Smooth muscle cell (in vitro differentiated cells): ENCODE data around the gene XYLT2. TPM values are rescaled to one million over a fixed set of nuclear protein-coding genes. Genes with fewer than 3 reads are reported as not detected.
"Not testable (repeated sequence)": the region's sequence is repeated elsewhere in the genome, so short reads cannot be mapped to it uniquely, and the experiment has no call there.

Source experiments
- DNase-seq: peaks from one replicate; lab custom pipeline; 2025; ENCODE audit not compliant: unreplicated experiment; lab: John Stamatoyannopoulos, UW
- H2AFZ ChIP-seq: fragments of 200-600 bp; sonication (generic); 2 replicates; pipeline ENCODE4 v1.6.0; 2016; ENCODE audit warnings: antibody characterized with exemption, low read depth, mild to moderate bottlenecking
- H3F3A ChIP-seq: fragments of 200-600 bp; sonication (generic); 2 replicates; pipeline ENCODE4 v1.6.0; 2017; ENCODE audit warnings: antibody characterized with exemption, low read depth
- H3K27ac ChIP-seq: fragments of 200-600 bp; sonication (generic); 2 replicates; pipeline ENCODE4 v1.5.1; 2016; ENCODE audit warnings: low read depth, mild to moderate bottlenecking
- H3K27me3 ChIP-seq: fragments of 200-600 bp; sonication (generic); 2 replicates; pipeline ENCODE4 v1.6.1; 2016; ENCODE audit warnings: low read depth, mild to moderate bottlenecking
- H3K36me3 ChIP-seq: fragments of 200-600 bp; sonication (generic); 2 replicates; pipeline ENCODE4 v1.5.1; 2016; ENCODE audit warnings: low read depth
- H3K4me1 ChIP-seq: fragments of 200-600 bp; sonication (generic); 2 replicates; pipeline ENCODE4 v1.5.1; 2016; ENCODE audit warnings: low read depth
- H3K4me2 ChIP-seq: fragments of 200-600 bp; sonication (generic); 2 replicates; pipeline ENCODE4 v1.6.0; 2016; ENCODE audit warnings: mild to moderate bottlenecking
- H3K4me3 ChIP-seq: fragments of 200-600 bp; sonication (generic); 2 replicates; pipeline ENCODE4 v1.5.1; 2016; ENCODE audit warnings: mild to moderate bottlenecking
- H3K79me2 ChIP-seq: fragments of 200-600 bp; sonication (generic); 2 replicates; pipeline ENCODE4 v1.6.0; 2016; ENCODE audit warnings: low read depth, mild to moderate bottlenecking
- H3K9ac ChIP-seq: fragments of 200-600 bp; sonication (generic); 2 replicates; pipeline ENCODE4 v1.6.0; 2016; ENCODE audit warnings: low read depth
- H3K9me3 ChIP-seq: fragments of 200-600 bp; sonication (generic); replicated peaks from 2 replicates; pipeline ENCODE4 v1.5.1; 2016; ENCODE audit warnings: low read depth
- H4K20me1 ChIP-seq: fragments of 200-600 bp; sonication (generic); 2 replicates; pipeline ENCODE4 v1.6.0; 2016; ENCODE audit warnings: low read depth
- CTCF ChIP-seq: fragments of 200-600 bp; sonication (generic); IDR thresholded peaks from 2 replicates; pipeline ENCODE4 v1.5.1; 2017; ENCODE audit warnings: borderline replicate concordance, mild to moderate bottlenecking, antibody characterized with exemption; ENCODE audit not compliant: insufficient read depth, poor library complexity, severe bottlenecking
- WGBS: methylation state at CpG from one replicate; pipeline ENCODE4 v1.1.7; 2016; ENCODE audit warnings: low lambda C conversion rate; 5-methylcytosine and 5-hydroxymethylcytosine counted together
- polyA plus RNA-seq: library from polyadenylated mRNA; unstranded; fragments of >200 nt; fragmentation: Nextera tagmentation; extraction: Ambion mirVana; gene quantifications from 2 replicates; pipeline ENCODE4 v1.2.1, GENCODE V29; 2016
- total RNA-seq: library from RNA; depleted of rRNA; stranded (reverse); fragments of >200 nt; gene quantifications from 2 replicates; pipeline ENCODE4 v1.2.3, GENCODE V29; 2014

Gene XYLT2
- total and polyA plus RNA-seq, 2 experiments from 2014 or later = 32.3 to 34.3 TPM

- 67% methylated on average over 9 of the region's 9 CpGs for WGBS
- peak overlapping the region; percentile 70 for H2AFZ ChIP-seq
- no peak for DNase-seq
- H3F3A ChIP-seq = no peaks in the 10 kb centered on the region
- H3K4me3 ChIP-seq = peak overlapping the region; percentile 90
- H3K9ac ChIP-seq = no peak overlapping the region
- peak overlapping the region; percentile 94 for H3K4me2 ChIP-seq
- no peak for TF ChIP-seq CTCF
- H3K79me2 ChIP-seq = peaks cover 44% of the 10 kb centered on the region
- peaks cover 38% of the 10 kb centered on the region for H4K20me1 ChIP-seq
- H3K9me3 ChIP-seq = no peaks in the 10 kb centered on the region
- peaks cover 10% of the 10 kb centered on the region for H3K36me3 ChIP-seq
- H3K27ac ChIP-seq = no peak overlapping the region
- no peaks in the 10 kb centered on the region for H3K27me3 ChIP-seq
- no peaks in the 10 kb centered on the region for H3K4me1 ChIP-seq
Observed at GRCh38 chr17:50397919-50398285, 52.0 kb downstream of the XYLT2 start.

GRCh38 chr17:50398672-50399071 is 52.7 kb downstream of the XYLT2 start:
- not testable (repeated sequence) for H3K27ac ChIP-seq, H3K4me2 ChIP-seq, H3K9me3 ChIP-seq, H3K4me3 ChIP-seq, H3F3A ChIP-seq, H3K4me1 ChIP-seq, H3K36me3 ChIP-seq, H3K9ac ChIP-seq, DNase-seq, H2AFZ ChIP-seq, H3K27me3 ChIP-seq
- Histone ChIP-seq H4K20me1 (peaks cover 30% of the 10 kb centered on the region), H3K79me2 (peaks cover 37% of the 10 kb centered on the region)
- 100% methylated on average over 3 of the region's 3 CpGs for WGBS

- 98% methylated on average over 8 of the region's 8 CpGs for WGBS
- H3F3A ChIP-seq, H3K27ac ChIP-seq, H3K4me1 ChIP-seq, H3K4me3 ChIP-seq, H3K27me3 ChIP-seq, H3K36me3 ChIP-seq, DNase-seq, H3K9me3 ChIP-seq, H3K9ac ChIP-seq, H3K4me2 ChIP-seq, H2AFZ ChIP-seq: not testable (repeated sequence)
- Histone ChIP-seq H3K79me2 (peaks cover 28% of the 10 kb centered on the region), H4K20me1 (peaks cover 21% of the 10 kb centered on the region)
Observed at GRCh38 chr17:50399591-50399990, 53.7 kb downstream of the XYLT2 start.

- H3K36me3 ChIP-seq, H3F3A ChIP-seq, H3K4me2 ChIP-seq, H3K4me1 ChIP-seq, H4K20me1 ChIP-seq, H3K4me3 ChIP-seq, H2AFZ ChIP-seq, DNase-seq, H3K9me3 ChIP-seq, H3K9ac ChIP-seq, H3K27me3 ChIP-seq, H3K27ac ChIP-seq, H3K79me2 ChIP-seq: not testable (repeated sequence)
- 82% methylated on average over 4 of the region's 4 CpGs for WGBS
Observed at GRCh38 chr17:50405351-50405750, 59.4 kb downstream of the XYLT2 start.

GRCh38 chr17:50406578-50406977 is 60.7 kb downstream of the XYLT2 start:
- Histone ChIP-seq H3K27me3 (peaks cover 7% of the 10 kb centered on the region), H3K9me3 (no peaks in the 10 kb centered on the region), H3K36me3 (no peaks in the 10 kb centered on the region), H3K4me2 (no peak overlapping the region), H2AFZ (no peak overlapping the region), H3K4me3 (no peak overlapping the region), H3F3A (no peaks in the 10 kb centered on the region), H3K27ac (no peak overlapping the region), H4K20me1 (no peaks in the 10 kb centered on the region), H3K4me1 (no peaks in the 10 kb centered on the region), H3K9ac (no peak overlapping the region), H3K79me2 (no peaks in the 10 kb centered on the region)
- TF ChIP-seq CTCF = no peak
- 83% methylated on average over 5 of the region's 5 CpGs for WGBS
- no peak for DNase-seq
